DOHH2 (cell line): ENCODE results near the gene MAP4K4.

Experiments used
- H3F3A ChIP-seq: fragments of 200-600 bp; sonication (generic), shearing (Covaris generic); 2 replicates; pipeline ENCODE4 v1.6.0; 2016; ENCODE audit warnings: antibody characterized with exemption, mild to moderate bottlenecking; ENCODE audit not compliant: control insufficient read depth, insufficient read depth
- H3K27ac ChIP-seq: fragments of 200-600 bp; sonication (generic); 2 replicates; pipeline ENCODE4 v1.5.1; 2014; ENCODE audit warnings: low read depth, mild to moderate bottlenecking, low read length, moderate library complexity
- H3K27me3 ChIP-seq: fragments of 200-600 bp; sonication (generic); 2 replicates; pipeline ENCODE4 v1.6.1; 2014; ENCODE audit warnings: mild to moderate bottlenecking, low read length, mixed read lengths; ENCODE audit not compliant: control insufficient read depth
- H3K36me3 ChIP-seq: fragments of 200-600 bp; sonication (generic); 2 replicates; pipeline ENCODE4 v1.6.1; 2014; ENCODE audit warnings: mild to moderate bottlenecking, low read length, moderate library complexity, mixed read lengths; ENCODE audit not compliant: control insufficient read depth
- H3K4me1 ChIP-seq: fragments of 200-600 bp; sonication (generic); 2 replicates; pipeline ENCODE4 v1.6.1; 2014; ENCODE audit warnings: mild to moderate bottlenecking, low read length, mixed read lengths; ENCODE audit not compliant: control insufficient read depth
- H3K4me2 ChIP-seq: fragments of 200-600 bp; sonication (generic); 2 replicates; pipeline ENCODE4 v1.6.0; 2014; ENCODE audit warnings: mild to moderate bottlenecking, low read length, moderate library complexity
- H3K4me3 ChIP-seq: fragments of 200-600 bp; sonication (generic); 2 replicates; pipeline ENCODE4 v1.5.1; 2014; ENCODE audit warnings: mild to moderate bottlenecking, low read length, mixed read lengths
- H3K79me2 ChIP-seq: fragments of 200-600 bp; sonication (generic); 2 replicates; pipeline ENCODE4 v1.6.1; 2014; ENCODE audit warnings: mild to moderate bottlenecking, low read length, mixed read lengths; ENCODE audit not compliant: control insufficient read depth
- H3K9me2 ChIP-seq: fragments of 200-600 bp; sonication (generic); replicated peaks from 2 replicates; pipeline ENCODE4 v1.6.1; 2014; ENCODE audit warnings: mild to moderate bottlenecking, low read length, mixed read lengths; ENCODE audit not compliant: control insufficient read depth
- H3K9me3 ChIP-seq: fragments of 200-600 bp; sonication (generic); 2 replicates; pipeline ENCODE4 v1.6.1; 2014; ENCODE audit warnings: antibody characterized with exemption, low read length, mixed read lengths; ENCODE audit not compliant: control insufficient read depth, insufficient read depth
- H4K20me1 ChIP-seq: fragments of 200-600 bp; sonication (generic); 2 replicates; pipeline ENCODE4 v1.6.0; 2014; ENCODE audit warnings: low read depth, mild to moderate bottlenecking, antibody characterized with exemption, low read length, moderate library complexity; ENCODE audit not compliant: control insufficient read depth, insufficient read depth
- CTCF ChIP-seq: fragments of 200-600 bp; sonication (generic); IDR thresholded peaks from one replicate; pipeline ENCODE4 v1.5.1; 2014; ENCODE audit warnings: antibody characterized with exemption, mild to moderate bottlenecking, low read depth, low read length; ENCODE audit not compliant: poor library complexity, severe bottlenecking
- EZH2phosphoT487 ChIP-seq: fragments of 200-600 bp; sonication (generic); IDR thresholded peaks from 2 replicates; pipeline ENCODE4 v1.6.1; 2017; ENCODE audit warnings: borderline replicate concordance, mild to moderate bottlenecking, antibody characterized with exemption, low read length, moderate library complexity, mixed read lengths

Gene MAP4K4

GRCh38 chr2:101710471-101711318 lies 13.2 kb downstream of the MAP4K4 start:
- Histone ChIP-seq H3K27me3 (no peaks in the 10 kb centered on the region), H3K9me3 (no peaks in the 10 kb centered on the region), H3K27ac (peak overlapping the region; percentile 78), H3K36me3 (peaks cover 45% of the 10 kb centered on the region), H3K4me2 (peak overlapping the region; percentile 80), H3K79me2 (peaks cover 100% of the 10 kb centered on the region), H3K4me1 (peaks cover 98% of the 10 kb centered on the region), H3F3A (peaks cover 41% of the 10 kb centered on the region), H3K9me2 (no peaks in the 10 kb centered on the region), H4K20me1 (no peaks in the 10 kb centered on the region; the same call in 1 of the 2 replicates), H3K4me3 (peak overlapping the region; percentile 56)
- TF ChIP-seq EZH2phosphoT487 (no peak), CTCF (no peak)

GRCh38 chr2:101714118-101714517 lies 16.6 kb downstream of the MAP4K4 start:
- Histone ChIP-seq H4K20me1 (no peaks in the 10 kb centered on the region), H3K9me2 (no peaks in the 10 kb centered on the region), H3K27ac (peak overlapping the region; percentile 97), H3K27me3 (no peaks in the 10 kb centered on the region), H3K4me3 (peak overlapping the region; percentile 73), H3F3A (peaks cover 50% of the 10 kb centered on the region), H3K4me2 (peak overlapping the region; percentile 97), H3K79me2 (peaks cover 89% of the 10 kb centered on the region), H3K9me3 (no peaks in the 10 kb centered on the region), H3K36me3 (peaks cover 28% of the 10 kb centered on the region), H3K4me1 (peaks cover 96% of the 10 kb centered on the region)
- TF ChIP-seq CTCF (no peak), EZH2phosphoT487 (no peak)

DNA sequence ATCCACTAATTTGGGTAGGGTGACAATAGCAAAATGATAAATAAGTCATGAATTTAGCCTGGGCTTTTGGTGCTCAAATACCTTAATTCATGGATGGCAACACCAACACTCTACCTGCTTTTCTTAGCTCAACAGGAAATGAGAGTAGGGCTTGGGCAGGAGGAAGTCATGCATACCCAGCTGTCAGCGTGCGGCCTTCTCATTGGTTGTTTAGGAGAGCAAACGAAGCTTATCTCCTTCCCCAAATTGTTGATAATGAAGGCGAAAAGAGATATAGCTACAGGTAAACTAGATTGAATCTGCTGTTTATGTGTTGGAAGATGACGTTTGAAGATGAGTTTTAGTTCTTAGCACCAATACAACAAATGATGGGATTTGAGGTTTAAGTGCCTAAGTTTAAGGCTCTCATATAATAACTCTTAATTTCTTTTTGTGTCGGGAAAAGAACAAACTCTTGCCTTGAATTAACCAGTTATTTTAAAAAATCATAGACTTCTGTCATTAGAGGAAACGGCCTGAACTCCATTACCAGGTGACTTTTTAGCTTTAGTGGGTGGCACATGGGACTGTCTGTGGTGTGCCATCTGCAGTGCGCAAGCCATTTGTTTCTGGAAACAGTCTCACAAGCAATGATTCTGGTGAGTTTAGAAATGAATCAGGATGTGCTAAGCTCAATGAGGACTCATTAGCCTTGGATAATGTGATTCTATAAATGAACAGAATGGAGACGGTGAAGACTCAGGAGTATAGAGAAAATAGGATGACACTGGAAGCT lies 19.8 kb downstream of the MAP4K4 start:
- peaks cover 28% of the 10 kb centered on the region for H3K36me3 ChIP-seq
- H3K4me3 ChIP-seq: peak overlapping the region; percentile 73
- H3K9me2 ChIP-seq: no peaks in the 10 kb centered on the region
- H3F3A ChIP-seq: peaks cover 36% of the 10 kb centered on the region
- peaks cover 99% of the 10 kb centered on the region for H3K4me1 ChIP-seq
- peak overlapping the region; percentile 97 for H3K27ac ChIP-seq
- H3K9me3 ChIP-seq: no peaks in the 10 kb centered on the region
- H3K4me2 ChIP-seq: peak overlapping the region; percentile 97
- no peaks in the 10 kb centered on the region for H4K20me1 ChIP-seq
- TF ChIP-seq EZH2phosphoT487: no peak
- no peak for TF ChIP-seq CTCF
- H3K79me2 ChIP-seq: peaks cover 89% of the 10 kb centered on the region
- no peaks in the 10 kb centered on the region for H3K27me3 ChIP-seq
